Measurements from ENCODE around the gene SSPN.
A peak's percentile ranks its signal among the peaks of the same experiment; 100 is the strongest.
"Not testable (repeated sequence)": the region's sequence is repeated elsewhere in the genome, so short reads cannot be mapped to it uniquely, and the experiment has no call there.

The SSPN gene

GRCh38 chr12:26231470-26231869, 36.1 kb downstream of the SSPN start:
- no peak for DNase-seq

- no peak for DNase-seq
Observed at GRCh38 chr12:26231921-26232320, 36.5 kb downstream of the SSPN start.

- DNase-seq: peak; percentile 82 to 94
Observed at GRCh38 chr12:26233631-26234030, 38.3 kb downstream of the SSPN start.

- not testable (repeated sequence) for DNase-seq
Observed at GRCh38 chr12:26235465-26235864, 40.1 kb downstream of the SSPN start.

- no peak for DNase-seq
Observed at GRCh38 chr12:26238341-26239121, 43.2 kb downstream of the SSPN start.

GRCh38 chr12:26239122-26239851, 43.9 kb downstream of the SSPN start:
- peak in 1 of 2 experiments; percentile 52 for DNase-seq

- DNase-seq: no peak
Observed at GRCh38 chr12:26239852-26240815, 44.8 kb downstream of the SSPN start.

- no peak for DNase-seq
Observed at GRCh38 chr12:26241080-26241479, 45.7 kb downstream of the SSPN start.

- DNase-seq: no peak
Observed at GRCh38 chr12:26242683-26243082, 47.3 kb downstream of the SSPN start.

- no peak for DNase-seq
Observed at GRCh38 chr12:26244503-26244902, 49.1 kb downstream of the SSPN start.

- DNase-seq: no peak
Observed at GRCh38 chr12:26245175-26245942, 50.0 kb downstream of the SSPN start.

GRCh38 chr12:26246483-26247164, 51.3 kb downstream of the SSPN start:
- DNase-seq: no peak

GRCh38 chr12:26247873-26248272, 52.5 kb downstream of the SSPN start:
- no peak for DNase-seq

- DNase-seq: no peak
Observed at GRCh38 chr12:26250801-26251200, 55.4 kb downstream of the SSPN start.

GRCh38 chr12:26251600-26251999, 56.2 kb downstream of the SSPN start:
- no peak for DNase-seq

GRCh38 chr12:26252946-26253345, 57.6 kb downstream of the SSPN start:
- no peak for DNase-seq

- no peak for DNase-seq
Observed at GRCh38 chr12:26255893-26256645, 60.7 kb downstream of the SSPN start.

- DNase-seq: no peak
Observed at GRCh38 chr12:26264215-26264838, 69.0 kb downstream of the SSPN start.

GRCh38 chr12:26265606-26266005, 70.2 kb downstream of the SSPN start:
- no peak for DNase-seq

- DNase-seq: no peak
Observed at GRCh38 chr12:26266881-26267280, 71.5 kb downstream of the SSPN start.

All from NCI-H446 (cell line).